ENCODE measurements around the gene AAK1.
"Not testable (repeated sequence)": the region's sequence is repeated elsewhere in the genome, so short reads cannot be mapped to it uniquely, and the experiment has no call there.

The AAK1 gene

GRCh38 chr2:69577467-69578197 is 65.9 kb downstream of the AAK1 start:
- DNase-seq (ENCODE audit: insufficient read length, low spot score): no peak

GRCh38 chr2:69576880-69577279 is 66.7 kb downstream of the AAK1 start:
- FAIRE-seq (no peak), DNase-seq (ENCODE audit: insufficient read length, low spot score) (no peak)
- no peak for TF ChIP-seq CTCF (IDR thresholded peaks at IDR 0.05; ENCODE audit: insufficient read depth, missing control alignments)

More at GRCh38 chr2:69577467-69578197, 65.9 kb downstream of the AAK1 start:
- FAIRE-seq: no peak
- no peak for TF ChIP-seq CTCF (IDR thresholded peaks at IDR 0.05; ENCODE audit: insufficient read depth, missing control alignments)

GRCh38 chr2:69575926-69576325 is 67.6 kb downstream of the AAK1 start:
- DNase-seq (ENCODE audit: insufficient read length, low spot score) (no peak), FAIRE-seq (no peak)
- no peak for TF ChIP-seq CTCF (IDR thresholded peaks at IDR 0.05; ENCODE audit: insufficient read depth, missing control alignments)

GRCh38 chr2:69575371-69575770 is 68.2 kb downstream of the AAK1 start:
- not testable (repeated sequence) for DNase-seq (ENCODE audit: insufficient read length, low spot score); FAIRE-seq

GRCh38 chr2:69572641-69573040 is 70.9 kb downstream of the AAK1 start:
- FAIRE-seq: no peak
- no peak for TF ChIP-seq CTCF (IDR thresholded peaks at IDR 0.05; ENCODE audit: insufficient read depth, missing control alignments)
- no peak for DNase-seq (ENCODE audit: insufficient read length, low spot score)

GRCh38 chr2:69571189-69571588 is 72.3 kb downstream of the AAK1 start:
- no peak for TF ChIP-seq CTCF (IDR thresholded peaks at IDR 0.05; ENCODE audit: insufficient read depth, missing control alignments)
- DNase-seq (ENCODE audit: insufficient read length, low spot score) (no peak), FAIRE-seq (no peak)

GRCh38 chr2:69570474-69570873 is 73.1 kb downstream of the AAK1 start:
- FAIRE-seq: no peak
- DNase-seq (ENCODE audit: insufficient read length, low spot score): no peak
- TF ChIP-seq CTCF (IDR thresholded peaks at IDR 0.05; ENCODE audit: insufficient read depth, missing control alignments): no peak
